HG02763 (cell line): ENCODE results near the gene SSBP4.

Experiments used
- ATAC-seq: cut with Tn5 transposase; IDR thresholded peaks from one replicate; pipeline ENCODE4 v1.9.1; 2021; ENCODE audit warnings: mild to moderate bottlenecking, moderate library complexity; ENCODE audit not compliant: unreplicated experiment

SSBP4 gene

GRCh38 chr19:18431351-18432197 lies 12.4 kb downstream of the SSBP4 start:
- no peak for ATAC-seq

- no peak for ATAC-seq
Measured at GRCh38 chr19:18432275-18433014, 13.2 kb downstream of the SSBP4 start.

- ATAC-seq = no peak
Measured at GRCh38 chr19:18433015-18433691, 14.0 kb downstream of the SSBP4 start.

- no peak for ATAC-seq
Measured at GRCh38 chr19:18433735-18434398, 14.7 kb downstream of the SSBP4 start.

GRCh38 chr19:18434411-18435175 lies 15.4 kb downstream of the SSBP4 start:
- ATAC-seq = no peak

GRCh38 chr19:18435178-18435841 lies 16.1 kb downstream of the SSBP4 start:
- no peak for ATAC-seq

- no peak for ATAC-seq
Measured at GRCh38 chr19:18435842-18436670, 16.9 kb downstream of the SSBP4 start.

GRCh38 chr19:18436671-18437490 lies 17.7 kb downstream of the SSBP4 start:
- peak; percentile 51 for ATAC-seq

GRCh38 chr19:18437491-18438330 lies 18.5 kb downstream of the SSBP4 start, which contains the start of gene ISYNA1:
Gene ISYNA1, minus strand, starts transcription at chr19:18438133. Its CDS starts 154 bp downstream, at chr19:18437979.
- no peak for ATAC-seq

GRCh38 chr19:18438331-18439024 lies 19.3 kb downstream of the SSBP4 start:
- ATAC-seq = no peak

GRCh38 chr19:18439025-18439909 lies 20.1 kb downstream of the SSBP4 start:
- no peak for ATAC-seq

- no peak for ATAC-seq
Measured at GRCh38 chr19:18439910-18440237, 20.7 kb downstream of the SSBP4 start.

GRCh38 chr19:18440415-18440877 lies 21.2 kb downstream of the SSBP4 start:
- ATAC-seq = no peak

GRCh38 chr19:18440936-18441803 lies 22.0 kb downstream of the SSBP4 start:
- no peak for ATAC-seq
